HepG2 (cell line): Measurements from ENCODE around the gene CCL19. TPM values are rescaled to one million over a fixed set of nuclear protein-coding genes. Genes with fewer than 3 reads are reported as not detected.

Experiments used
- ADNP ChIP-seq: sonication (generic); formaldehyde crosslinking; IDR thresholded peaks from 2 replicates; pipeline ENCODE4 v1.4.0; 2020; ENCODE audit warnings: missing genetic modification reagents
- AKAP8 ChIP-seq: sonication (generic); formaldehyde crosslinking; IDR thresholded peaks from 2 replicates; pipeline ENCODE4 v1.5.1; 2020; ENCODE audit warnings: mild to moderate bottlenecking, missing genetic modification reagents
- CBX2 ChIP-seq, 2 experiments: fragments of 200-600 bp in 1 of 2; sonication (generic); formaldehyde crosslinking in 1 of 2; IDR thresholded peaks; 2 replicates each; pipeline versions ENCODE4 v1.7.0 to v1.8.1; 2018 to 2022; ENCODE audit warnings: low read depth in 2 of 2, low read length in 1 of 2, mild to moderate bottlenecking in 1 of 2, missing genetic modification reagents in 1 of 2
- CCAR2 ChIP-seq: fragments of 200-400 bp; formaldehyde crosslinking; optimal IDR thresholded peaks from 2 replicates; pipeline ENCODE3; 2018; ENCODE audit warnings: low read depth, mild to moderate bottlenecking, low read length, moderate library complexity
- CHD2 ChIP-seq: IDR thresholded peaks from 2 replicates; pipeline ENCODE4 v1.6.1; 2011; ENCODE audit warnings: low read depth, low read length, improper control_type of control experiment
- CSRNP2 ChIP-seq: sonication (generic); formaldehyde crosslinking; conservative IDR thresholded peaks from 2 replicates; pipeline ENCODE4 v1.8.0; 2022; ENCODE audit warnings: low read depth, missing genetic modification reagents
- GLMP ChIP-seq: sonication (generic); formaldehyde crosslinking; IDR thresholded peaks from 2 replicates; pipeline ENCODE4 v1.9.0; 2021; ENCODE audit warnings: missing genetic modification reagents, mild to moderate bottlenecking, borderline replicate concordance
- NCOA2 ChIP-seq: sonication (generic); formaldehyde crosslinking; IDR thresholded peaks from 2 replicates; pipeline ENCODE4 v1.8.0; 2022; ENCODE audit warnings: inconsistent platforms
- SMAD9 ChIP-seq: sonication (generic); formaldehyde crosslinking; IDR thresholded peaks from 2 replicates; pipeline ENCODE4 v1.5.1; 2020; ENCODE audit warnings: mild to moderate bottlenecking, missing genetic modification reagents
- ZNF136 ChIP-seq: sonication (generic); formaldehyde crosslinking; IDR thresholded peaks from 2 replicates; pipeline ENCODE4 v1.8.1; 2022; ENCODE audit warnings: low read depth, mild to moderate bottlenecking, moderate library complexity, missing genetic modification reagents
- ZNF142 ChIP-seq: sonication (generic); formaldehyde crosslinking; IDR thresholded peaks from 2 replicates; pipeline ENCODE4 v1.4.0; 2020; ENCODE audit warnings: missing genetic modification reagents
- ZNF281 ChIP-seq: sonication (generic); formaldehyde crosslinking; IDR thresholded peaks from 2 replicates; pipeline ENCODE4 v1.4.0; 2020; ENCODE audit warnings: missing genetic modification reagents, borderline replicate concordance
- ZNF724P ChIP-seq: sonication (generic); formaldehyde crosslinking; IDR thresholded peaks from 2 replicates; pipeline ENCODE4 v1.8.0; 2022; ENCODE audit warnings: missing genetic modification reagents, borderline replicate concordance
- polyA plus RNA-seq, 8 experiments: library from polyadenylated mRNA; depleted of rRNA in 3 of 8; stranded (reverse) in 7 of 8; unstranded in 1 of 8; fragments of >200 nt; fragmentation: Illumina TruSeq in 4 of 8; extraction: Trizol in 4 of 8; gene quantifications; 2 replicates each; pipeline versions ENCODE4 v1.2.1 to v1.2.3, GENCODE V29; 2011 to 2016; ENCODE audit warnings: low read depth in 4 of 8, missing spikeins in 1 of 8, mixed read lengths in 1 of 8; ENCODE audit not compliant: insufficient read depth in 1 of 8
- total RNA-seq, 5 experiments: library from RNA; depleted of rRNA; stranded (reverse); fragments of >200 nt; fragmentation: Illumina TruSeq; extraction: Trizol; gene quantifications; 2 replicates each; pipeline ENCODE4 v1.2.3, GENCODE V29; 2016; ENCODE audit warnings: low read depth in 1 of 5

The CCL19 gene
- total and polyA plus RNA-seq, 2 of the 13 experiments (the other 11 are each of a cell fraction or from before 2014, with no cell fraction given) = not detected

GRCh38 chr9:34642679-34643078, 48.4 kb downstream of the CCL19 start (continued):
- TF ChIP-seq ZNF142 (CRISPR knock-in tag) (no peak), NCOA2 (CRISPR knock-in tag) (no peak), CHD2 (no peak), ADNP (CRISPR knock-in tag) (no peak), ZNF136 (CRISPR knock-in tag) (no peak), CBX2 (IDR thresholded peaks at IDR 0.05; ENCODE audit: low read depth, low read length) (no peak), CBX2 (CRISPR knock-in tag; IDR thresholded peaks at IDR 0.05; ENCODE audit: low read depth) (no peak), CSRNP2 (CRISPR knock-in tag) (no peak), ZNF724P (CRISPR knock-in tag) (no peak), SMAD9 (CRISPR knock-in tag) (no peak), GLMP (CRISPR knock-in tag) (no peak), AKAP8 (CRISPR knock-in tag) (no peak), CCAR2 (no peak), ZNF281 (no peak)
